Body of pancreas (tissue), 4 donors: Measurements from ENCODE around the gene CFAP69.

Experiments used
- CTCF ChIP-seq, 7 experiments: fragments of 450-650 bp in 4 of 7; fragments of 200-600 bp in 3 of 7; sonication (generic) in 3 of 7; IDR thresholded peaks; one replicate each; pipeline ENCODE4 v1.5.1; 2016 to 2019; ENCODE audit warnings: antibody characterized with exemption in 7 of 7
- POLR2A ChIP-seq, 3 donors: fragments of 450-650 bp; IDR thresholded peaks; one replicate each; pipeline ENCODE4 v1.6.1; 2016; ENCODE audit warnings: antibody characterized with exemption in 3 of 3, mild to moderate bottlenecking in 2 of 3

GRCh38 chr7:90216771-90217170, 28.2 kb upstream of the CFAP69 start:
- TF ChIP-seq POLR2A (IDR thresholded peaks at IDR 0.05) (no peak), CTCF (IDR thresholded peaks at IDR 0.05) (no peak)
